GM18909 (cell line): ENCODE data around the gene DAAM1.

Source experiments
- ATAC-seq: cut with Tn5 transposase; IDR thresholded peaks from one replicate; pipeline ENCODE4 v1.9.1; 2021; ENCODE audit warnings: mild to moderate bottlenecking; ENCODE audit not compliant: unreplicated experiment, poor library complexity

The DAAM1 gene

GRCh38 chr14:59215322-59215721, 26.9 kb downstream of the DAAM1 start:
- ATAC-seq: peak; percentile 23

DNA sequence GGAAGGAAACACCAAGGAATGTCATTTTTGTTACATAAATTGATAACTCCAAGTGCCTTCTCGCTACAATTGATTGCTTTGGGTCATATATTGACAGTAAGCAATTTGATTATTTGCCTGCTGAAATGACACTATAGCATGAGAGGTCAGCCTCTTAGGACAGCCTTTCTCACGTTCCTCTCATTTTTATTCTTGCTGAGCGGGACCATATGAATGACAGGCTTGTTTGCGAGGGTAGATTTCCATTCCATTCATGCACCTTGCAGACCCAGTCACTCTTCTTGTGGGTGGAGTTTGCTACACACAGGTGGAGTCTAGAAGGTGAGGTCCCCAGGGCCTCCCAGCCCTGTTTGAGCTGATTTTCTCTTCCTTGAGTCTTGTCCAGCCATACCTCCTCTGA, 27.3 kb downstream of the DAAM1 start:
- ATAC-seq: no peak

GRCh38 chr14:59217011-59217410, 28.5 kb downstream of the DAAM1 start:
- no peak for ATAC-seq

GRCh38 chr14:59221568-59221967, 33.1 kb downstream of the DAAM1 start:
- ATAC-seq: no peak

GRCh38 chr14:59224341-59224740, 35.9 kb downstream of the DAAM1 start:
- no peak for ATAC-seq

GRCh38 chr14:59225281-59225680, 36.8 kb downstream of the DAAM1 start:
- no peak for ATAC-seq

DNA sequence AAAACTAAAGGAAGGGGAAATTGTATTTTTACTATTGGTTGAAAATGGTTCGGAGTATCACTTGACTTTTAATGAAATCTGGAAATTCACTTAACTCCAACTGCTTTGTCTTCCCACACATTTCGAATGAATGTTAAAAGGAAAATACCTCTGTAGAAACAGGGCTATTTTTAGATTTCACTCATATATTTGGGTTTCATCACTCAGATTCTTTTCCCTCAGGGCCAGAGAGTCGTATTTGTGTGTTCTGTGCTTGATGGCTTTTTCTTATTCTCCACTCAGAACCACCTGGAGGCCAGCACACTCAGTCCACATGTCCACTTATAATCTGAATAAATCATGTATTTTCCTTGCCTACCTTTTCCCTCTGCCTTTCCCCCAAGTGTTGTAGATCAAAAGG, 40.0 kb downstream of the DAAM1 start:
- ATAC-seq: no peak

GRCh38 chr14:59229653-59230406, 41.4 kb downstream of the DAAM1 start:
- no peak for ATAC-seq

DNA sequence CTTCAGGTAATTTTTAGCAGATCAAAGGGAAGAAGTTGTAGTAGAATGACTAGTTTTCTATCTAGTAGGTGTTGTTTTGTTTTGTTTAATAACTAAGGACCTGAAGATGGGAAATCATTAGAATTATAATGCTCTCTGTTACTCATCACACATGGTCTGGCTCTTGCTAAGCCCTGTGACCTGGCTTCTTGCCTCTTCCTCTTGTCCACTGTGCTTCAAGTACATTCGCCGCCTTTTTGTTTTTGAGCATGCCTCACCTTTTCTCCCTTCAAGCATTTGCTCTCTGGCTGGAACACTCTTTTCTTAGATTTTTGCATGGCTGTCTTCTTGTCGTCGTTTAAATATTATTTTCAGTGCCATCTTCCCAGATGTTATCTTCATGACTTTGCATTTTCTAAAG, 47.7 kb downstream of the DAAM1 start:
- ATAC-seq: no peak

DNA sequence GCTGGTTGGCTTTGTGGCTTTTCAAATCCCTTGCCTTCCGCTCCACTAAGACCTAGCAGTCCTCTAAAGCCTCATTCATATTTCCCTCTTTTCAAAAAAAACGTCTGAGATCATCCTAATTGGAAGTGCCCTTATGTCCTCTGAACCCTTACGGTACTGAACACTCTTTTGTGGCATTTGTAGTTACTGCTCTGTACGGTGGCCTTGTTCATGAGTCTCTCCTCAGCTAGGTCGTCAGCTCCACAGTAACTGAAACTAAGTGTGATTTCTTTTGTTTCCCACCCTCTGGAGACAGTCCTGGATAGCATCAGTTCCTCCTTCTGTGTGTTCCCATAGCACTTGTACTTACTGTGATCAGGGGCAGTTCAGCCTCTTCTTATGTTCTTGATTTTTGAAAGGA, 49.7 kb downstream of the DAAM1 start:
- ATAC-seq: no peak

DNA sequence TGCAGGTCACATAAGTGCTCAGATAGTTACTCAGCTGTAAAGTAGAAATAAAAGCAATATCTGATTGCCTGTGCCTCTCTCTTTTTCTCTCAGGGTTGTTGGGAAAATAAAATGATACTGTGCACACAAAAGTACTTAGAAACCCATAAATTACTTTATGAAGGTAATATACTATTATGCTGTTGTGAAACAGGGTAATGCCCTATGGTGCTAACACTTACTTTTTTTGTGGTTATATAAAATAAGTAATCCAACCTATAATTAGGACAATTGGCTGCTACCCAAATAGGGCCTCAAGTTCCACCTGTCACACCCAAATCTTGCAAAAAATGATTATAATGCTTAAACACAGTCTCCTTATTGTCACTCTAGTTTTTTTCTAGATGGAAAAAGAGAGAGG, 50.6 kb downstream of the DAAM1 start:
- no peak for ATAC-seq

DNA sequence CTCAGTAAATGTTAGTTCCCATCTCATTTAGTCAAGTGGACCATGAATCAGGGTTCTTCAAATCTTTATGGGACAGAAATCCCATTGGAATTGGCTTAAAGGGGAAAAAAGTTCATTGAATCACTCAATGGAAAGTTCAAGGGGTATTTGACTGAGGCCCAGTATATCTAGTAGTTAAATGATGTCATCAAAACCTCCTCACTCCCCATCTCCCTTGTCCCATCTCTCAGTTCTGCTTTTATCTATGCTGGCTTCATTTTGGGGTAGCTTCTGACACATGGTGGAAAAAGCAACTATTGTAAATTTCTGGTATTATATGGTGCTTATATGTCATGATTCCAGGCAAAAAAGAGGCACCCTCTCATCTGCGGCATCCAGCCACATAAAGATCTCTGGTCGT, 51.9 kb downstream of the DAAM1 start:
- ATAC-seq: peak; percentile 88

- no peak for ATAC-seq
Measured at GRCh38 chr14:59241121-59241520, 52.7 kb downstream of the DAAM1 start.

- ATAC-seq: no peak
Measured at GRCh38 chr14:59243174-59243573, 54.7 kb downstream of the DAAM1 start.

GRCh38 chr14:59244581-59244980, 56.1 kb downstream of the DAAM1 start:
- ATAC-seq: no peak

DNA sequence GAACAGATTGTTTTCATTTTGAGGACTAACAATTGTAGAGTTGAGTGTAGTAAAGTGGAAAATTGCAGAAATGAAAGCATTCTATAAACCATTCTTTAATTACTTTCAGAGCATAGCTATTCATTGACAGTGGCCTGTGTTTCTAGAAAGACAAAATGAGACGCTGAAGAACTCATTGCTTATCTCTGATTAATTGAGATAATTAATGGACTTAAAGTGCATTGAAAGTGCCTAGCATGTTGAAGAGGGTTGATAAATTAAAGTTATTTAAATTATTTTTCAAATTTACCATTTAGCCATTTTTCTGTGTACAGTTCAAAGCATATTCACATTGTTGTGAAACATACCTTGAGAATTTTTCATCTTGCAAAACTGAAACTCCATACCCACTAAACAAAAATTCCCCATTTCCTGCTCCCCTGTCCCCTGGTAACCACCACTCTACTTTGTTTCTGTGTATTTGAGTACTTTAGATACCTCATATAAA, 57.4 kb downstream of the DAAM1 start:
- peak; percentile 82 for ATAC-seq

- no peak for ATAC-seq
Measured at GRCh38 chr14:59246566-59246965, 58.1 kb downstream of the DAAM1 start.

GRCh38 chr14:59247801-59248584, 59.5 kb downstream of the DAAM1 start:
- no peak for ATAC-seq

DNA sequence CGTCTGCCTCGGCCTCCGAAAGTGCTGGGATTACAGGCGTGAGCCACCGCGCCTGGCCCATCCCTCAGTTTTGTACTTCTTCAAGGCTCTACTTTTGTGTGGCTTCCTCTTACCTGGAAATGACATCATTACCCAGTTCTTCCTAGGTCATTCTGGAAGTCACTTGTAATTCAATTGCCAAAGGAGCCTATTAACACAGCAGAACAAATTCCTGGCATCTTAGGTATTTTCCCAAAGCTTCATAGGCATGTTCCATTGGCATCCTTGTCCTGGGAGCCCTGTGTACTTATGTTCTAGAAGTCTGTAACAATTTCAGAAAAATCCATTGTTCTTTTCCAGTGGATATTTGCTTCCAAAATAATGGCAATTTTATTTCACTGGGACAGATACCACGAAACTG, 60.6 kb downstream of the DAAM1 start:
- no peak for ATAC-seq

- no peak for ATAC-seq
Measured at GRCh38 chr14:59251811-59252771, 63.6 kb downstream of the DAAM1 start.
